Colonic mucosa (tissue), 4 donors: Measurements from ENCODE around the gene KRTAP12-2. TPM values are rescaled to one million over a fixed set of nuclear protein-coding genes. Genes with fewer than 3 reads are reported as not detected.

Experiments
- DNase-seq: peaks from one replicate; pipeline ENCODE4 v3.0.0-alpha.2; 2020
- H3K27ac ChIP-seq: fragments of 200-600 bp; one replicate; pipeline ENCODE4 v1.8.0; 2021
- H3K27me3 ChIP-seq: fragments of 200-600 bp; one replicate; pipeline ENCODE4 v1.8.0; 2021
- H3K36me3 ChIP-seq: fragments of 200-600 bp; one replicate; pipeline ENCODE4 v1.8.0; 2021
- H3K4me1 ChIP-seq: fragments of 200-600 bp; one replicate; pipeline ENCODE4 v1.8.0; 2021; ENCODE audit warnings: mild to moderate bottlenecking
- H3K4me3 ChIP-seq: fragments of 200-600 bp; one replicate; pipeline ENCODE4 v1.8.0; 2021
- H3K9ac ChIP-seq, 2 donors: one replicate each; pipeline ENCODE4 v1.7.0; 2013; ENCODE audit warnings: control low read depth in 2 of 2, low read depth in 2 of 2, low read length in 2 of 2
- H3K9me3 ChIP-seq: fragments of 200-600 bp; one replicate; pipeline ENCODE4 v1.8.0; 2021
- CTCF ChIP-seq: fragments of 200-600 bp; IDR thresholded peaks from one replicate; pipeline ENCODE4 v1.8.0; 2022; ENCODE audit warnings: antibody characterized with exemption, mild to moderate bottlenecking
- intact Hi-C: fragments of 100-400 bp; cut with DNase I; formaldehyde crosslinking; loops from one replicate; pipeline ENCODE4 v1.14.1; 2022
- total RNA-seq, 2 donors: library from RNA; stranded (reverse); fragmentation: NEBNext Ultra II Directional in 1 of 2; extraction: Animal tissue kit (Norgen Biotek cat#: 25700) in 1 of 2; gene quantifications; one replicate each; pipeline ENCODE4 v1.2.1, GENCODE V29; 2021
- donor health status: healthy.
- donor health status: DM: no; HTN: no; CAD: no.
- donor health status: DM: no; HTN: no; CAD: no.

Gene KRTAP12-2
- total RNA-seq, 2 donors from 2014 or later = not detected

- Histone ChIP-seq H3K9me3 (no peaks in the 10 kb centered on the region), H3K9ac (no peak within 1 kb of the TSS), H3K27ac (no peak within 1 kb of the TSS), H3K36me3 (no peaks in the 10 kb centered on the region), H3K4me1 (no peaks in the 10 kb centered on the region), H3K4me3 (no peak within 1 kb of the TSS), H3K27me3 (no peaks in the 10 kb centered on the region)
- TF ChIP-seq CTCF = no peak
- intact Hi-C loops = no loop called here
- no peak for DNase-seq
Measured at GRCh38 chr21:44681861-44682579, 15.3 kb upstream of the KRTAP12-2 start, which contains the start of gene KRTAP12-1. Gene KRTAP12-1, minus strand, starts transcription at chr21:44682163. Its CDS starts 40 bp downstream, at chr21:44682123.

DNA sequence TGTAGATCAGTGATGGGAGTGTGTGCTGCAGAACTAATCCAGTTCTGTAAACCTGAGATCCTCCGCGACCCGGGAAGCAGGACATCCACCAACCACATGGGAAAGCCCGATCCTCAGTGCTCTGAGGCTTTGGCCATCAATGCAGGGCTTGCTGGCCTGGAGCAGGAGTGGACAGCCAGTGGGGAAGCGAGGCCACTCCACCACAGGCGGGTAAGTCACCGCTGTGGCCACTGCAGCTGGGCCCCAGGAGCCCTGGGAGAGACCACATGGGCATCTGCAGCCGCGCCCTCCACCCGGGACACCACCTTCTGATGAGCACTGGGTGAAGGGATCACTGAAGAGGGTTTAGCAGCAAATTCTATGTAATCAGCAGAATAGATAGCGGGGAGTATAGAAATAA is 14.4 kb upstream of the KRTAP12-2 start:
- no peak for TF ChIP-seq CTCF
- H3K27ac ChIP-seq = no peak overlapping the region
- H3K27me3 ChIP-seq = no peaks in the 10 kb centered on the region
- no peaks in the 10 kb centered on the region for H3K9me3 ChIP-seq
- no peak for DNase-seq
- intact Hi-C loops = no loop called here
- no peak overlapping the region for H3K4me3 ChIP-seq
- H3K4me1 ChIP-seq = no peaks in the 10 kb centered on the region
- H3K36me3 ChIP-seq = no peaks in the 10 kb centered on the region
- no peak overlapping the region for H3K9ac ChIP-seq

- TF ChIP-seq CTCF = no peak
- Histone ChIP-seq H3K36me3 (no peaks in the 10 kb centered on the region), H3K9ac (no peak overlapping the region), H3K27me3 (no peaks in the 10 kb centered on the region), H3K4me3 (no peak overlapping the region), H3K4me1 (no peaks in the 10 kb centered on the region), H3K27ac (no peak overlapping the region), H3K9me3 (no peaks in the 10 kb centered on the region)
- no peak for DNase-seq
- intact Hi-C loops = no loop called here
Measured at GRCh38 chr21:44677881-44678280, 11.2 kb upstream of the KRTAP12-2 start.

DNA sequence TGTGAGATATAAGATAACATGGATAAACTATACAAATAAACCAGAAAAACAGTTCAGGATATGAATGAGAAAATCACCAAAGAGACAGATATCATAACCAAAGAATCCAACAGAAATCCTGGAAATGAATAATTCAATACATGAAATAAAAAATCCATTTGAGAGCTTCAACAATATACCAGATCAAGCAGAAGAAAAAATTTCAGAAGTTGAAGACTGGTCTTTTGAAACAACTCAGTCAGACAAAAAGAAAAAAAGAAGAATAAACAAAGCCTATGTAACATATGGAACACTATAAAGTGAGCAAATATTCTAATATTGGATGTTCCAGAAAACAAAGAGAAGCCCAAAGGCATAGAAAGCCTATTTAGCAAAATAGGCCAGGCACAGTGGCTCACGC is 5.2 kb upstream of the KRTAP12-2 start:
- Histone ChIP-seq H3K4me3 (no peak overlapping the region), H3K9me3 (no peaks in the 10 kb centered on the region), H3K9ac (no peak overlapping the region), H3K27me3 (no peaks in the 10 kb centered on the region), H3K36me3 (no peaks in the 10 kb centered on the region), H3K27ac (no peak overlapping the region), H3K4me1 (no peaks in the 10 kb centered on the region)
- intact Hi-C loops = no loop called here
- no peak for DNase-seq
- no peak for TF ChIP-seq CTCF

GRCh38 chr21:44670642-44671432 is 4.1 kb upstream of the KRTAP12-2 start:
- intact Hi-C loops = no loop called here
- no peak for TF ChIP-seq CTCF

More at GRCh38 chr21:44670642-44671432, 4.1 kb upstream of the KRTAP12-2 start:
- no peak overlapping the region for H3K9ac ChIP-seq
- no peak overlapping the region for H3K27ac ChIP-seq
- DNase-seq = no peak
- H3K9me3 ChIP-seq = no peaks in the 10 kb centered on the region
- H3K4me1 ChIP-seq = no peaks in the 10 kb centered on the region
- no peaks in the 10 kb centered on the region for H3K27me3 ChIP-seq
- no peaks in the 10 kb centered on the region for H3K36me3 ChIP-seq
- H3K4me3 ChIP-seq = no peak overlapping the region
